A549 (cell line): ENCODE measurements around the gene JAG2. TPM values are rescaled to one million over a fixed set of nuclear protein-coding genes. Genes with fewer than 3 reads are reported as not detected.

Experiments
- ATAC-seq, 2 experiments: fragments of 200-7000 bp in 1 of 2; fragments of >200 bp in 1 of 2; cut with Nextera tagmentation in 1 of 2; cut with Tn5 transposase in 1 of 2; 3 replicates each; pipeline versions ENCODE4 v1.8.0 to v1.9.1; 2018 to 2020; ENCODE audit warnings: mild to moderate bottlenecking in 1 of 2, moderate library complexity in 1 of 2
- CTCF ChIA-PET: fragments of 300-600 bp; sonication (Branson Sonifier 250); formaldehyde crosslinking; extraction: SDS; loops from one replicate; lab custom pipeline; 2021; ENCODE audit warnings: antibody characterized with exemption, inconsistent platforms; lab: Yijun Ruan, JAX
- POLR2A ChIA-PET: fragments of 350-600 bp; formaldehyde crosslinking; extraction: SDS; loops from one replicate; lab custom pipeline; 2021; ENCODE audit warnings: antibody characterized with exemption, inconsistent platforms; lab: Yijun Ruan, JAX
- DNase-seq, 2 experiments: peaks; one replicate each; pipeline versions ENCODE4 v3.0.0 to v3.0.0-alpha.2; 2011 to 2016; ENCODE audit warnings: low read depth in 1 of 2, low spot score in 1 of 2
- FAIRE-seq: peaks from 2 replicates; lab custom pipeline; 2011; peaks lifted over from hg19 to GRCh38; lab: Jason Lieb, UNC
- H3K27ac ChIP-seq, 2 experiments: fragments of >200 bp; sonication (Bioruptor Twin); formaldehyde crosslinking; 3 replicates each; pipeline ENCODE4 v1.5.1; 2016 to 2017
- H3K4me1 ChIP-seq: fragments of >200 bp; sonication (Bioruptor Twin); formaldehyde crosslinking; 3 replicates; pipeline ENCODE4 v1.6.1; 2016
- H3K4me2 ChIP-seq: fragments of >200 bp; sonication (Bioruptor Twin); formaldehyde crosslinking; 3 replicates; pipeline ENCODE4 v1.6.1; 2016
- H3K4me3 ChIP-seq: fragments of >200 bp; sonication (Bioruptor Twin); formaldehyde crosslinking; 3 replicates; pipeline ENCODE4 v1.5.1; 2016
- H3K9me3 ChIP-seq: fragments of >200 bp; sonication (Bioruptor Twin); formaldehyde crosslinking; 3 replicates; pipeline ENCODE4 v1.6.1; 2016
- BHLHE40 ChIP-seq: IDR thresholded peaks from 2 replicates; pipeline ENCODE4 v1.6.1; 2012; ENCODE audit warnings: low read depth, low read length, inconsistent platforms
- CBX2 ChIP-seq: fragments of 200-600 bp; sonication (generic); IDR thresholded peaks from 2 replicates; pipeline ENCODE4 v1.6.1; 2016; ENCODE audit warnings: low read depth, mild to moderate bottlenecking, borderline replicate concordance
- CBX8 ChIP-seq: fragments of 200-600 bp; sonication (generic); IDR thresholded peaks from 2 replicates; pipeline ENCODE4 v1.6.1; 2016
- CEBPB ChIP-seq, 2 experiments: fragments of >200 bp in 1 of 2; sonication (Bioruptor Twin) in 1 of 2; formaldehyde crosslinking in 1 of 2; IDR thresholded peaks; 2 replicates each; pipeline ENCODE4 v1.6.1; 2012 to 2016
- FOXS1 ChIP-seq: fragments of 250-450 bp; sonication (Bioruptor Pico); IDR thresholded peaks from 2 replicates; pipeline ENCODE4 v1.5.0; 2020; ENCODE audit warnings: mild to moderate bottlenecking, moderate library complexity
- GATA3 ChIP-seq: IDR thresholded peaks from 2 replicates; pipeline ENCODE4 v1.6.1; 2012; ENCODE audit warnings: borderline replicate concordance
- HES2 ChIP-seq: fragments of >200 bp; sonication (Bioruptor Twin); formaldehyde crosslinking; IDR thresholded peaks from 2 replicates; pipeline ENCODE4 v1.6.1; 2016
- HMGXB4 ChIP-seq: fragments of 250-450 bp; sonication (Bioruptor Pico); IDR thresholded peaks from 2 replicates; pipeline ENCODE4 v1.5.0; 2021; ENCODE audit warnings: mild to moderate bottlenecking, moderate library complexity, borderline replicate concordance
- JUNB ChIP-seq: fragments of >200 bp; sonication (Bioruptor Twin); formaldehyde crosslinking; IDR thresholded peaks from 2 replicates; pipeline ENCODE4 v1.6.1; 2016
- MAZ ChIP-seq: fragments of 150-350 bp; IDR thresholded peaks from 2 replicates; pipeline ENCODE4 v1.6.1; 2014; ENCODE audit warnings: antibody characterized with exemption, low read depth, low read length, borderline replicate concordance
- MYC ChIP-seq: IDR thresholded peaks from 2 replicates; pipeline ENCODE4 v1.6.1; 2012; ENCODE audit warnings: mild to moderate bottlenecking, inconsistent platforms, low read length, improper control_type of control experiment, borderline replicate concordance
- PHF8 ChIP-seq: fragments of 200-600 bp; sonication (generic); IDR thresholded peaks from 2 replicates; pipeline ENCODE4 v1.6.1; 2016; ENCODE audit warnings: low read depth, mild to moderate bottlenecking, antibody characterized with exemption, moderate library complexity, borderline replicate concordance
- POLR2AphosphoS2 ChIP-seq: conservative IDR thresholded peaks from 2 replicates; pipeline ENCODE4 v1.6.1; 2012; ENCODE audit warnings: low read length, improper control_type of control experiment, inconsistent platforms
- RAD21 ChIP-seq, 2 experiments: fragments of >200 bp in 1 of 2; sonication (Bioruptor Twin) in 1 of 2; formaldehyde crosslinking in 1 of 2; IDR thresholded peaks in 1 of 2; conservative IDR thresholded peaks in 1 of 2; 2 replicates in 1 of 2; 3 replicates in 1 of 2; pipeline ENCODE4 v1.6.1; 2012 to 2018; ENCODE audit warnings: inconsistent platforms in 1 of 2
- RARB ChIP-seq: fragments of 250-450 bp; sonication (Bioruptor Pico); IDR thresholded peaks from 2 replicates; pipeline ENCODE4 v1.8.0; 2021; ENCODE audit warnings: mild to moderate bottlenecking, moderate library complexity
- RNF2 ChIP-seq: fragments of 200-600 bp; sonication (generic); IDR thresholded peaks from 2 replicates; pipeline ENCODE4 v1.6.1; 2016; ENCODE audit warnings: low read depth, mild to moderate bottlenecking, antibody characterized with exemption, moderate library complexity, borderline replicate concordance
- TFCP2L1 ChIP-seq: fragments of 250-450 bp; sonication (Bioruptor Pico); IDR thresholded peaks from 2 replicates; pipeline ENCODE4 v1.5.0; 2021; ENCODE audit warnings: mild to moderate bottlenecking
- TP53 ChIP-seq: fragments of 250-450 bp; sonication (Bioruptor Pico); IDR thresholded peaks from 2 replicates; pipeline ENCODE4 v1.5.0; 2021; ENCODE audit warnings: mild to moderate bottlenecking, moderate library complexity
- ZC3H11A ChIP-seq: fragments of 450-650 bp; IDR thresholded peaks from 2 replicates; pipeline ENCODE4 v1.6.1; 2014; ENCODE audit warnings: antibody characterized with exemption, mild to moderate bottlenecking
- ZNF302 ChIP-seq: fragments of 250-450 bp; sonication (Bioruptor Pico); IDR thresholded peaks from 2 replicates; pipeline ENCODE4 v1.9.0; 2021; ENCODE audit warnings: inconsistent platforms, mild to moderate bottlenecking, moderate library complexity
- ZSCAN20 ChIP-seq: fragments of 250-450 bp; sonication (Bioruptor Pico); IDR thresholded peaks from 2 replicates; pipeline ENCODE4 v1.8.0; 2022; ENCODE audit warnings: mild to moderate bottlenecking, moderate library complexity
- WGBS: methylation state at CpG from one replicate; pipeline ENCODE4 v1.1.6; 2017; ENCODE audit errors: missing lambda C conversion rate; 5-methylcytosine and 5-hydroxymethylcytosine counted together
- polyA plus RNA-seq, 4 experiments: library from polyadenylated mRNA; depleted of rRNA in 3 of 4; stranded (reverse); fragments of >200 nt; fragmentation: RNase III in 1 of 4; extraction: RNeasy Plus Mini Kit Qiagen cat#74134 plus additional on column Dnase treatment in 1 of 4; gene quantifications; 2 replicates in 3 of 4; 3 replicates in 1 of 4; pipeline ENCODE4 v1.2.3, GENCODE V29; 2011 to 2017
- TF ChIP-seq, protein P1 (sequence below): fragments of 250-450 bp; sonication (Bioruptor Pico); IDR thresholded peaks from 2 replicates; pipeline ENCODE4 v1.5.0; 2020; ENCODE audit warnings: low read depth, mild to moderate bottlenecking, moderate library complexity
- TF ChIP-seq, protein P2 (sequence below): fragments of 200-600 bp; sonication (generic); IDR thresholded peaks from 2 replicates; pipeline ENCODE4 v1.6.1; 2016; ENCODE audit warnings: antibody characterized with exemption, mild to moderate bottlenecking, moderate library complexity

JAG2 gene
- polyA plus RNA-seq, 2 of the 4 experiments (the other 2 are of a cell fraction) = 5.9 to 20.4 TPM

- TF ChIP-seq TP53 (CRISPR knock-in tag) (no peak), TFCP2L1 (no peak), CBX2 (no peak), PHF8 (no peak), RNF2 (no peak)
- TF ChIP-seq, protein P1, sequence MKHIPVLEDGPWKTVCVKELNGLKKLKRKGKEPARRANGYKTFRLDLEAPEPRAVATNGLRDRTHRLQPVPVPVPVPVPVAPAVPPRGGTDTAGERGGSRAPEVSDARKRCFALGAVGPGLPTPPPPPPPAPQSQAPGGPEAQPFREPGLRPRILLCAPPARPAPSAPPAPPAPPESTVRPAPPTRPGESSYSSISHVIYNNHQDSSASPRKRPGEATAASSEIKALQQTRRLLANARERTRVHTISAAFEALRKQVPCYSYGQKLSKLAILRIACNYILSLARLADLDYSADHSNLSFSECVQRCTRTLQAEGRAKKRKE = no peak
- TF ChIP-seq, all 56 proteins: peak for 0
These were observed 15.9 kb upstream of the JAG2 start (continued) for GRCh38 chr14:105184461-105184860.

DNA sequence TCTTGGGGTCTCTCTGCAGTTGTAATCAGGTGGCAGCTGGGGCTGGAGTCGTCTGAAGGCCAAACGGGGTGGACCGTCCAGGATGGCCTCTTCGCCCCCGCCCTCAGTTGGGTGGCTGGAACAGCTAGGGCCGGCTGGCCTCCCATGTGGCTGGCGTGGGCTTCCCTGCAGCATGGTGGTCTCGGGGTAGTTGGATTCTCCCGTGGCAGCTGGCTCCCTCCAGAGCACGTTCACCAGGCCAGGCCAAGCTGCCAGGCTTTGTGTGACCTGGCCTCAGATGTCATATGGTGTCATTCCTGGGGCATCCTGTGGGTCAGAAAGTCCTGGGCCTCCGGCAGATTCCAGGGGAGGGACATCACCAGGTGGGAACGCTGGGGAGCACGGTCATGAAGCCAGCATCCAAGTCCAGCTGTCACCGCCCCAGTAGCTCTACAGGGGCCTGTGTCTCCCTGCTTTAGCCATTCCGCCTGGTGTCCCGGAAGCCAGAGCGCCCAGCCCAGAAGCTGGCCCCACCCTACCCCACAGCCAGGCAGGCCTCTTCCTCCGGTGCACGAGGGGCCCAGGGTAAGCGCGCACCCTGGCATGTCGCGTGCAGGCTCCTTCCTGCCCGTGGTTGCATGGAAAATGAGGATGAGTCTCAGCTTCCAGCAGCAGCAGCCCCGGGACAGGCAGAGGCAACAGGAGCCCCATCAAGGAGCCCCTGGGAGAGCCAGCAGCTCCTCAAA is 13.9 kb upstream of the JAG2 start:
- DNase-seq (no peak), FAIRE-seq (no peak), ATAC-seq (no peak)
- Histone ChIP-seq H3K4me3 (no peak overlapping the region), H3K4me1 (peaks cover 12% of the 10 kb centered on the region; the same call in 2 of the 3 replicates), H3K9me3 (no peaks in the 10 kb centered on the region), H3K27ac (no peak overlapping the region), H3K4me2 (no peak overlapping the region)
- TF ChIP-seq RNF2 (no peak), CBX8 (no peak), HES2 (no peak), FOXS1 (CRISPR knock-in tag) (no peak), RAD21 (conservative IDR thresholded peaks at IDR 0.05 in 1 of 2, IDR thresholded peaks at IDR 0.05 in 1 of 2) (no peak), ZSCAN20 (no peak), HMGXB4 (no peak), CEBPB (IDR thresholded peaks at IDR 0.05) (no peak), BHLHE40 (no peak), TP53 (CRISPR knock-in tag) (no peak), MYC (no peak), RARB (CRISPR knock-in tag) (no peak), GATA3 (no peak), JUNB (no peak), MAZ (no peak), ZC3H11A (no peak), POLR2AphosphoS2 (no peak), PHF8 (no peak), ZNF302 (CRISPR knock-in tag) (no peak)
- TF ChIP-seq, protein P2, sequence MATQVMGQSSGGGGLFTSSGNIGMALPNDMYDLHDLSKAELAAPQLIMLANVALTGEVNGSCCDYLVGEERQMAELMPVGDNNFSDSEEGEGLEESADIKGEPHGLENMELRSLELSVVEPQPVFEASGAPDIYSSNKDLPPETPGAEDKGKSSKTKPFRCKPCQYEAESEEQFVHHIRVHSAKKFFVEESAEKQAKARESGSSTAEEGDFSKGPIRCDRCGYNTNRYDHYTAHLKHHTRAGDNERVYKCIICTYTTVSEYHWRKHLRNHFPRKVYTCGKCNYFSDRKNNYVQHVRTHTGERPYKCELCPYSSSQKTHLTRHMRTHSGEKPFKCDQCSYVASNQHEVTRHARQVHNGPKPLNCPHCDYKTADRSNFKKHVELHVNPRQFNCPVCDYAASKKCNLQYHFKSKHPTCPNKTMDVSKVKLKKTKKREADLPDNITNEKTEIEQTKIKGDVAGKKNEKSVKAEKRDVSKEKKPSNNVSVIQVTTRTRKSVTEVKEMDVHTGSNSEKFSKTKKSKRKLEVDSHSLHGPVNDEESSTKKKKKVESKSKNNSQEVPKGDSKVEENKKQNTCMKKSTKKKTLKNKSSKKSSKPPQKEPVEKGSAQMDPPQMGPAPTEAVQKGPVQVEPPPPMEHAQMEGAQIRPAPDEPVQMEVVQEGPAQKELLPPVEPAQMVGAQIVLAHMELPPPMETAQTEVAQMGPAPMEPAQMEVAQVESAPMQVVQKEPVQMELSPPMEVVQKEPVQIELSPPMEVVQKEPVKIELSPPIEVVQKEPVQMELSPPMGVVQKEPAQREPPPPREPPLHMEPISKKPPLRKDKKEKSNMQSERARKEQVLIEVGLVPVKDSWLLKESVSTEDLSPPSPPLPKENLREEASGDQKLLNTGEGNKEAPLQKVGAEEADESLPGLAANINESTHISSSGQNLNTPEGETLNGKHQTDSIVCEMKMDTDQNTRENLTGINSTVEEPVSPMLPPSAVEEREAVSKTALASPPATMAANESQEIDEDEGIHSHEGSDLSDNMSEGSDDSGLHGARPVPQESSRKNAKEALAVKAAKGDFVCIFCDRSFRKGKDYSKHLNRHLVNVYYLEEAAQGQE = no peak
- POLR2A ChIA-PET = interaction anchor here (1.9 to 2.1 kb wide), 2 partner anchors 13 to 95 kb away, joined by 7 to 8 read pairs; partner anchors contain the start of gene JAG2
- CTCF ChIA-PET = interaction anchor here (0.8 to 7.7 kb wide), 7 partner anchors 13 to 100 kb away, joined by 3 to 45 read pairs (median 5); partner anchors contain the start of gene JAG2
- 76% methylated on average over 9 of the region's 25 CpGs for WGBS
